KG1 (cell line): ENCODE measurements around the gene LGALS9.

Experiments used
- DNase-seq: peaks from one replicate; lab custom pipeline; 2025; lab: John Stamatoyannopoulos, UW

LGALS9 gene

DNA sequence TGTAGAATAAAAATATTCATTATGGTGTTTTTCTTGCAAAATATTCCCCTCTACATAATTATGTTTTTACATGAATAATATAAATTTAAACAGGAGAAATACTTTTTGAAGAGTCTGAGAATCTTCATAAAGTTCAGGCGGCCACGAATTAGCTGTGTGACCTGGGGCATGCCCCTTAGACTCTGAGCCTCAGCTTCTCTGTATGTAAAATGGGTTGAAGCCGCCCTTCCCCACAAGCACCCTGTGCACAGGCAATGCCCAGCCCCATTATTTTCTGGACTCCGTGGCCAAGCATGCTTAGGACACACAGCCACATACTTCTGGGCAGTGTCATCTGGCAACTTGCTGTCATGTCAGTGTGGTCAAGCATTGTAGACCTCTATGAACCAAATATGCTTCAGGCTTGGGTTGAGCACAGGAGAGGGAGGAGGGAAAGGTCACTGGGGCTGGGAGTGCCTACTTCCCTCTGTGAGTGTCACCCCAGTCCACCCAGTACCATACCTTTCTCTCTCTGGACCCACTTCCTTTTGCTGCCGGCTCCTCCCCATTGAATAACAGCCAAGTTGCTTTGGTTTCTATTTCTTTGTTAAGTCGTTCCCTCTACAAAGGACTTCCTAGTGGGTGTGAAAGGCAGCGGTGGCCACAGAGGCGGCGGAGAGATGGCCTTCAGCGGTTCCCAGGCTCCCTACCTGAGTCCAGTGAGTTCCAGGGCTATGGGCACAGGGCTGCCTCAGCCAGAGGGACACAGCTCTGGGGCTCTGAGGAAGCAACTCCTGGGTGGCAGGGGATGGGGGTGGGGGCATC lies at the start of gene LGALS9:
Gene LGALS9 (plus strand): TSS at position 582 of the 804 bp plus-strand sequence. CDS start 78 bp downstream, at position 660.
- DNase-seq = no peak

GRCh38 chr17:27582696-27583095 lies 48.3 kb upstream of the LGALS9 start:
- DNase-seq = no peak

DNA sequence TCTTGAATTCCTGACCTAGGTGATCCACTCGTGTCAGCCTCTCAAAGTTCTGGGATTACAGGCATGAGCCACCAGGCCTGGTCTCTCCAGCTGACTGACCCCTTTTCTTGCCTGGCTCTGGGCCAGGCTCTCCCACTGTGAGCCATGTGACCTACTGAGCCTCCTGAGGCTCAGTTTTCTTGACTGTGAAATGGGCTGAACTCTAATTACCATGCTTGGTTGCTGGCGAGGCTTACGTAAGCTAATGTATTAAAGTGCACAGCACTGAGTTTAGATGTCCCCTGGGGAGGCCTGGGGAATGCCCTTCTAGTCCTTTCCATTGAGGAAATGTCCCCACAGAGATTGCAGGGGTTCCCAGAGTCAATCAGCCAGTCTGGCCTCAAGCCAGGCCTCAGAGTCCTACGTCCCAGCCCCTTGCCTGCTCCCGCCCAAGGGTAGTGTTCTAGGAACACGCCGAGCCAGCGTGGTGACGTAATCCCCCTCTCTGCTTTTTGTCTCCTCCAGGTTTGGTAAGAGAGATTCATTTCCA lies 45.8 kb upstream of the LGALS9 start:
- DNase-seq = no peak

GRCh38 chr17:27585792-27586191 lies 45.2 kb upstream of the LGALS9 start:
- no peak for DNase-seq

DNA sequence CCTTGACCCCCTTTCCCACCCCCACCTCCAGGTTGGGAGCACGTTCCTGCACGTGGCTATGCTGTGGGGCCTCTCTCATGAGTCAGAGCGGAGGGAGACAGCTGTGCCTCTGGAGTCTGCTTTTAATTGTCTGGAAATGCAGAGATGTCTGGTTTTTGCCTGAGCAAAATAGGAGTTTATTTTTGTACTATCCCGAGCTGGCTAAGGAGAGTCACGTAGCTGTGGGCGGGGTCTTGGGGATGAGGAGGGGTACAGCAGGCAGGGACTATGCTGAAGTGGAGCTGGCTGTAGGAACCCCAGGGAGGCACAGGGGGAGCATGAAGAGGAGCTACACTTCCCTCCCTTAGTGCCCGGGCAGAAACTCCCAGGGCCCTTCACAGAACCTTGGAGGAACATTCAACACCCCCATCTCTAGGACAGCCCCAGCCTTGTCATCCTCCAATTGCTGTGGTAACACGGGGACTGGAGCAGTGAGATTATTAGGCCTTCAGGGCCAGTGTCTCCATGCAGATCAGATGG lies 44.7 kb upstream of the LGALS9 start:
- no peak for DNase-seq

DNA sequence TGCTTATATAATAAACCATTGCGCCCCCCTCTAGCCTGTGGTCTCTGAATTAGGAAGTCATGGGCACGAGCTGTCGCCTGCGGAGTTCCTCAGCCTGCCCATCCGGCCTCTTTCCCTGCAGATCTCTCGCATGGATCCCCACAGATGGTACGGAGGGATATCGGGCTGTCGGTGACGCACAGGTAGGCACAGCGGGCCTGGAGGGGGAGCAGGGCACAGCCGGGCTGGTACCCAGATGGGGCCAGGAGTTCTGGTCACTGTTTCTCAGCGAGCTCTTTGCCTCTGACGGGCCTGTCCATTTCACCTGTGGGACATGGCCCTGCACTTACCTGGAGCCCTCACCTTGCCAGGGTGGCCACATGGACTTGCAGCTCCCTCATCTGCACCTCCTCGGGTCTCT lies 42.6 kb upstream of the LGALS9 start:
- no peak for DNase-seq

DNA sequence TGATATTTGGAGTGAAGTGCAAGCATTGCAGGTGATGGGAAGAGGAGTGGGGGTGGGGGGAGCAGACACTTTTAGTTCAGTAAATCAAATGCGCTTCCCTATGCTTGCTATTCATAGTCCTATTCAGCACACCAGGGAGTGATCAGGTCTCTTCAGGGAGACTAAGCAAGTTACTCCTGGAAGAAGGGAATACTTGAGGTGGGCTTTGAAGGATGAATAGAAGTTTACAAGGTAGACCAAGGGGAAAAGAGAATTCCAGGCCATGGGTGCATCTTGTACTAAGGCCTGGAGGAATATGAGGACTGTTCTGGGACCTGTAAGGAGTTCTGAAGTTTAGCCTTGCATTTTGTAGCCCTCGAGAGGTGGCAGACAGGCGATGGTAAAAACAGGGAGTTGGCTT lies 40.1 kb upstream of the LGALS9 start:
- no peak for DNase-seq

- DNase-seq = no peak
Observed at GRCh38 chr17:27591986-27592385, 39.0 kb upstream of the LGALS9 start.

DNA sequence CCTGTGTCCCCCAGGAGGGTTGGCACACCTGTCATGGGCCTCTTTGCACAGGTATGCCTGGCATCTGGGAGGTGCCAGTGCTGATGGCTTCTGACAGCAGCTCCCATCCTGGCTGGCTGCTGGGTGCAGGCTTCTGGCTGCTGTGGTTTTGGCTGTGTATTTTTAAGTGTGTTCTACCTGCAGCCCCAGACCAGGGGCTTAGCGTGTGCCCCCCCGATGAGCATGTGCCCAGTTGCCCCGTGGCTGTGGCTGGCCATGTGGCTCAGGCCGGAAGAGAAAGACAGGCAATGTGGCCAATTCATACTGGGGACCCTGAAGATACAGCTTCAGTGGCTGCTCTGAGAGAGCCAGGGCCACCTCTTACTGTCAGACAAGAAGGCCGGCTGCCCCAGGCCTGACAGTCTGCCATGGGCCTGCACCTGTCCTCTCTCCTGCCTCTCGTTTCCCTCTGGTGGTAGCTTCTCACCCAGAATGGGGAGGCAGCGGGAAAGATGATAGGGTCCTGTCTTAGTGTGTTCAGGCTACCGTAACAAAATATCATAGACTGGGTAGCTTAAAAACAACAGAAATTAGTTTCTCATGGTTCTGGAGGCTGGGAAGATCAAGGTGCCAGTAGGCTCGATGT lies 37.6 kb upstream of the LGALS9 start:
- DNase-seq = no peak

DNA sequence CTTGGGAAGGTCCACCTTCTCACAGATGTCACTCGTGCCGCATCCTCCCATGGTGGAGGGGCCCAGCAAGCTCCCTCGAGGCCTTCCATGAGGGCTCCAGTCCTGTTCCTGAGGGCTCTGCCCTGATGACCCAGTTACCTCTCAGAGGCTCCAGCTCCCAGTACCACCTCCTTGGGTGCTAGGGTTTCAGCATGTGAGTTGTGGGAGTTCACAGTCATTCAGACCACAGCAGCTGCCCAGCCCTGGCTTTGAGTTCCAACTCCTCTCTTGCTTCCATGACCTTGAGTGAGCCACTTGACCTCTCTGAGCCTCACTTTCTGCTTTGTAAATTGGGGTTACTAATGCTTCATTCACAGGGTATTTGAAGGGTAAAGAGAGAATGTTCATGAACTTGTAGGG lies 37.1 kb upstream of the LGALS9 start:
- no peak for DNase-seq

DNA sequence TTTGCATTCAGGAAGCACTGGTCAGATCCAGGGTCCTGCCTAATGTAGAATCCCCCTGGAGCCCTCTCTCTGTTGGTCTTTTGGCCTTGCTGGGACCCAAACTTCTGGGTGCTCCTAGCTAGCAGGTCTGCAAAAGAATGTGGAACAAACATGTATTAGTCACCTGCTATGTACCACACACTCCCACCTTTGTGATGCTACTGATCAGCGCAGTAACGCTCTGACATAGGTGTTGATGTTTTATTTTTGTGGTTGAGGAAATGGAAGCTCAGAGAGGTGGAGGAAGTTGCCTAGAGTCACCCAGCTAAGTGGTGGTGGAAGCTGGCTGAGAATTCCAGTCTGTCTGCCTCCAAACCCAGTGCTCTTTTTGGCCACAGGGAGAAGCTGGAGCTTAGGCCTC lies 35.8 kb upstream of the LGALS9 start:
- no peak for DNase-seq

- DNase-seq = no peak
Observed at GRCh38 chr17:27596096-27596495, 34.9 kb upstream of the LGALS9 start.

DNA sequence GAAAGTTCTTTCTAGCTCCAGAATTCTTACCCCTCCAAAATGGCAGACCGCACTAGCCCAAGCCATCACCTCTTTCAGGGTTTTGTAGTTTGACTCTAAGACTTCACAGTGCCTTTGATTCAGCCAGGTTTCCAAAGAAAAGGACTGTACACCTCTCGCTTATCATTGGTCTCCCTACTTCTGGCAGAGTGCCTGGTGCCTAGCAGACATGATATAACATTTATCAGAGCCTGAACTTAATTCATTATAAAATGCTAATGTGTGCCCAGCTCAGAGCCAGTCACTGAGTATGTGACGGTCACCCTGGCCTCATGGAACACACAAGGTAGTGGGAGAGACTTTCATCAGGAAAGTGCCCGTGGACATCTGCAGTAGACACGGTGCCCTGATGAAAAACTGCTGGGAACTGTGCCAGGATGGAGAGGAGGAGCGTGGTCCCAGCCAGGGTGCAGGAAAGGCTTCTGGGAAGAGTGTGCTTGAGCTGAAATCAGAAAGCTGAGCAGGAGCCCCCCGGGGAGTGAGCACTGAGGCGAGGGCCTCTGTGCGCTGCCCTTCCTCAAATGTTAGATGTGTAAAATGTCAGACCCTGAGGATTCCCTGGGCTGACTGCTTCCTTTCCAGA lies 34.3 kb upstream of the LGALS9 start:
- no peak for DNase-seq

- no peak for DNase-seq
Observed at GRCh38 chr17:27597188-27597580, 33.8 kb upstream of the LGALS9 start.

DNA sequence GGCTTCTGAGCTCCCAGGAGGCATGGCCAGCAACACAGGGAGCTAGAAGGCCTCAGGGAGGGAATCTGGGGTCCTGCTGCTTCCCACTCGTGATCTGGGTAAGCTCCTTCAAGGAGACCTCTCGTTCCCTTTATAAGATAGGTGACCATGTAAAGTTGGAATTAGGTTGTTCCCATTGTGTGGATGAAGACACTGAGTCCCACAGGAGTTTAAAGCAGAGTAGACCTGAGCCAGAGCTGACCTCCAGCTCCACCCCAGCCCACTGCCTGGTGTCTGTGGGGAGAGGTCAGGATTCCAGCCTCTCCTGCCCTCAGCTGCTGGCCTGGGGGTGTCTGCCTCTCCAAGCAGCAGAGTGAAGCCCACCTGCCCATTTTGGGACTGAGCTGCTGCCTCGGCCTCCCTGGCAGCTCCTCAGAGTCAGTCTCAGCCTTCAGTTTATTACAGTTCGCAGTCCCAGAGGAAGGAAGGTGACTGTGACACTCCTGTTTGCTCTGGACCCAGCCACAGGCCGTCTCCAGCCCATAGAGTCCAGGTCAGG lies 33.1 kb upstream of the LGALS9 start:
- no peak for DNase-seq

GRCh38 chr17:27598337-27599050 lies 32.5 kb upstream of the LGALS9 start:
- no peak for DNase-seq

- DNase-seq = no peak
Observed at GRCh38 chr17:27600471-27600870, 30.5 kb upstream of the LGALS9 start.

DNA sequence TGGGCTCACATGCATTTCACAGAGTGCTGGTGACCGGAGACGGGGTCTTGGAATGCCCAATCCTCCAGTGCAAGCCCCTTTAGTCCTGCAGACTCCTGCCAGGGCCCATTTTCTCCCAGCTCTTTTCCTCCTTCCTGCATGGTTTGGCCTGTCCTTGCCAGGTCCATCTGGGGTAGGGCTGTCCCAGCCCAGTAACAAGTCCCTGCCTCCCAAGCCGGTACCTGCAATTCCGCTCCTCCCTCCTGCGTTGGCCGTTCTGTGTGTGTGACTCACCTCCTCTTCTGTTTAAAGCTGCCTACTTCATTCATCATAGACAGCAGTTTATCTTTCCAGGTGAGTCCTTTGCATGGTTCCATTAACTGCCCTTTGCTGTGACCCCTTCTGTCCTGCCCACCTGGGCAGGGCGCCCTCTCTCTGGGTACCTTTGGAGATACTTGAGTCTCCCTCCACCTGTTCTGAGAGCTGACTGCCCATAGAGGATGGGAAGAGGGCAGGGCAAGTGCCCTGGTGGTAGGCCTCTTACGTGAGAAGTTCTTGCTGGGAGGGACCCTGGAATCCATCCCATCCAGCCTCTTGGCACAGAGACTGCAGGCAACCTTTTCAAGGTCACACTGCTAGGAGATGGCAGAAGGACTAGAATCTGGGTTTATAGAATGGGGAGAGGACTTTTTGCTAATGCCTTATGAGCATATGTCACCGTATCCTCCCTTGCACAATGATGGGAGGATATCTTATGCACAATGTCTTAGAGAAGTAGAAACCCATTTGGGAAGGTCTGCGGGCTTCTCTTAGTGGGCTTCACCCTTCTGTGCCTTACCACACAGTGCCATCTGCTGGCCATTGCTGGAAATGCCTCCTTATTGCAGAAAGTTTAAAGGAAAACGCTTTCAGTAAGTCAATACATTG lies 29.7 kb upstream of the LGALS9 start:
- peak; percentile 82 for DNase-seq

DNA sequence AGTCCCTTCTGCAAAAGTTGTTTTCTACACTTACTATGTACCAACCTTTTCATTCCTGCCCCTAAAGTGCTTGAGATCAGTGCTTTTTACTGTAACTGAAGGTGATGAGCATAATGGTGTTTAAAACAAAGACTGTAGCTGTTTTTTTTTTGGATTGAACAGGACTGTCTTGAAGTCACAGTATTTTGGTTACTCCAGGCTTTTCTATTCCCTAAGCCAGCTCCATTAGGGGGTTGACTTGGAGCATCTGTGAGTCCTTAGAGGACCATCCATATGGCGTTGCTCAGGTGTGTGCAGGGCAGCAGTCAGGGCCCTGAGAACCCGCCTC lies 29.0 kb upstream of the LGALS9 start:
- DNase-seq = no peak

- DNase-seq = no peak
Observed at GRCh38 chr17:27602721-27603420, 28.1 kb upstream of the LGALS9 start.
